ENCODE data around the gene AFG1L. TPM values are rescaled to one million over a fixed set of nuclear protein-coding genes. Genes with fewer than 3 reads are reported as not detected.
"Not testable (repeated sequence)": the region's sequence is repeated elsewhere in the genome, so short reads cannot be mapped to it uniquely, and the experiment has no call there.

Gene AFG1L
- total RNA-seq, 1 donor from 2014 or later = 9.3 TPM

DNA sequence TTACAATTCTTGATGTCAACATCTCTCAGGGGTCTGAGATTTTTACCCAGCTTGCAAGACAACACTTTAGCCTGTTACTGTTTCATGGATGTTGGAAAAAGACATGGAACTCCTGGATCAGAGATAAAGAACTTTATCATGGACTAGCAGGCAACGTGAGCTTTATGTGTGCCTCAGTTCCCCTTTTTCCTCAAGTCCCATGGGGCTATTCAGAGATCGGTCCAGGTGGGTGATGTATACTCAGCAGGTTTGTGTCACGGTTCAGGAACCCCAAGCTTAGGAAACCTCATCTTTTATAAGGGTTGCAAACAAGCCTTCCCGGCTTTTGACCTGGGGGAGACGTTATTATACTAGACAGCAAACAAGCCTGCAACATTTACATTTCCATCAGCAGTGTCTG lies 15.0 kb downstream of the AFG1L start:
- no peak overlapping the region for H3K4me3 Mint-ChIP-seq
- H3K4me1 Mint-ChIP-seq = no peaks in the 10 kb centered on the region
- no peak overlapping the region for H3K27ac Mint-ChIP-seq
- peaks cover 3% of the 10 kb centered on the region for H3K36me3 Mint-ChIP-seq
- no peak for DNase-seq (ENCODE audit: low spot score in 2 of 2, unreplicated experiment in 2 of 2)
- H3K27me3 Mint-ChIP-seq (ENCODE audit: low read depth) = no peaks in the 10 kb centered on the region
- H3K9me3 Mint-ChIP-seq = no peaks in the 10 kb centered on the region
- TF ChIP-seq, protein P1, sequence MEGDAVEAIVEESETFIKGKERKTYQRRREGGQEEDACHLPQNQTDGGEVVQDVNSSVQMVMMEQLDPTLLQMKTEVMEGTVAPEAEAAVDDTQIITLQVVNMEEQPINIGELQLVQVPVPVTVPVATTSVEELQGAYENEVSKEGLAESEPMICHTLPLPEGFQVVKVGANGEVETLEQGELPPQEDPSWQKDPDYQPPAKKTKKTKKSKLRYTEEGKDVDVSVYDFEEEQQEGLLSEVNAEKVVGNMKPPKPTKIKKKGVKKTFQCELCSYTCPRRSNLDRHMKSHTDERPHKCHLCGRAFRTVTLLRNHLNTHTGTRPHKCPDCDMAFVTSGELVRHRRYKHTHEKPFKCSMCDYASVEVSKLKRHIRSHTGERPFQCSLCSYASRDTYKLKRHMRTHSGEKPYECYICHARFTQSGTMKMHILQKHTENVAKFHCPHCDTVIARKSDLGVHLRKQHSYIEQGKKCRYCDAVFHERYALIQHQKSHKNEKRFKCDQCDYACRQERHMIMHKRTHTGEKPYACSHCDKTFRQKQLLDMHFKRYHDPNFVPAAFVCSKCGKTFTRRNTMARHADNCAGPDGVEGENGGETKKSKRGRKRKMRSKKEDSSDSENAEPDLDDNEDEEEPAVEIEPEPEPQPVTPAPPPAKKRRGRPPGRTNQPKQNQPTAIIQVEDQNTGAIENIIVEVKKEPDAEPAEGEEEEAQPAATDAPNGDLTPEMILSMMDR (IDR thresholded peaks at IDR 0.05; ENCODE audit: unreplicated experiment) = no peak

DNA sequence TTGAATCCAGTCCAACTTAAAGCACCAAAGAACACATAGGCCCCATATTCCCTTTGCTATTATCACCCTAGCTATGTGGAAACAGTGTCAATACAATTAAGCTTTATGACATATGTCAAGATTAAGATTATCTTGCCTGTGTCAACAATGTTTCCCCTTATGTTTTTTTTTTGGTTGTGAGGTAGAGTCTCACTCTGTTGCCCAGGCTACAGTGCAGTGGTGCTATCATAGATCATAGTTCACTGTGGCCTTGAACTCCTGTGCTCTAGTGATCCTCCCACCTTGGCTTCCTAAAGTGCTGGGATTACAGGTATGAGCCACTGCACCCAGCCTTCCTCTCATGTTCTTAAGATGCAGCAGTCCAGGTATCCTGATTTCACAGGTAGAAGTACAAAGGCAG lies 17.8 kb downstream of the AFG1L start:
- H3K27ac Mint-ChIP-seq = no peak overlapping the region
- no peaks in the 10 kb centered on the region for H3K27me3 Mint-ChIP-seq (ENCODE audit: low read depth)
- no peaks in the 10 kb centered on the region for H3K4me1 Mint-ChIP-seq
- DNase-seq (ENCODE audit: low spot score in 2 of 2, unreplicated experiment in 2 of 2) = no peak
- peaks cover 5% of the 10 kb centered on the region for H3K36me3 Mint-ChIP-seq
- no peak overlapping the region for H3K4me3 Mint-ChIP-seq
- no peaks in the 10 kb centered on the region for H3K9me3 Mint-ChIP-seq
- TF ChIP-seq, protein P1 (IDR thresholded peaks at IDR 0.05; ENCODE audit: unreplicated experiment) = no peak

GRCh38 chr6:108321253-108321747 lies 26.4 kb downstream of the AFG1L start:
- DNase-seq (ENCODE audit: low spot score in 2 of 2, unreplicated experiment in 2 of 2) = no peak
- peaks cover 7% of the 10 kb centered on the region for H3K36me3 Mint-ChIP-seq
- no peak overlapping the region for H3K4me3 Mint-ChIP-seq
- peaks cover 2% of the 10 kb centered on the region for H3K4me1 Mint-ChIP-seq
- no peaks in the 10 kb centered on the region for H3K9me3 Mint-ChIP-seq
- TF ChIP-seq, protein P1 (IDR thresholded peaks at IDR 0.05; ENCODE audit: unreplicated experiment) = no peak
- H3K27me3 Mint-ChIP-seq (ENCODE audit: low read depth) = no peaks in the 10 kb centered on the region
- H3K27ac Mint-ChIP-seq = no peak overlapping the region

GRCh38 chr6:108322728-108323127 lies 27.9 kb downstream of the AFG1L start:
- TF ChIP-seq, protein P1 (IDR thresholded peaks at IDR 0.05; ENCODE audit: unreplicated experiment) = no peak
- no peak overlapping the region for H3K4me3 Mint-ChIP-seq
- H3K9me3 Mint-ChIP-seq = peaks cover 7% of the 10 kb centered on the region
- H3K36me3 Mint-ChIP-seq = peaks cover 16% of the 10 kb centered on the region
- no peak for DNase-seq (ENCODE audit: low spot score in 2 of 2, unreplicated experiment in 2 of 2)
- no peaks in the 10 kb centered on the region for H3K27me3 Mint-ChIP-seq (ENCODE audit: low read depth)
- no peak overlapping the region for H3K27ac Mint-ChIP-seq
- peaks cover 2% of the 10 kb centered on the region for H3K4me1 Mint-ChIP-seq

DNA sequence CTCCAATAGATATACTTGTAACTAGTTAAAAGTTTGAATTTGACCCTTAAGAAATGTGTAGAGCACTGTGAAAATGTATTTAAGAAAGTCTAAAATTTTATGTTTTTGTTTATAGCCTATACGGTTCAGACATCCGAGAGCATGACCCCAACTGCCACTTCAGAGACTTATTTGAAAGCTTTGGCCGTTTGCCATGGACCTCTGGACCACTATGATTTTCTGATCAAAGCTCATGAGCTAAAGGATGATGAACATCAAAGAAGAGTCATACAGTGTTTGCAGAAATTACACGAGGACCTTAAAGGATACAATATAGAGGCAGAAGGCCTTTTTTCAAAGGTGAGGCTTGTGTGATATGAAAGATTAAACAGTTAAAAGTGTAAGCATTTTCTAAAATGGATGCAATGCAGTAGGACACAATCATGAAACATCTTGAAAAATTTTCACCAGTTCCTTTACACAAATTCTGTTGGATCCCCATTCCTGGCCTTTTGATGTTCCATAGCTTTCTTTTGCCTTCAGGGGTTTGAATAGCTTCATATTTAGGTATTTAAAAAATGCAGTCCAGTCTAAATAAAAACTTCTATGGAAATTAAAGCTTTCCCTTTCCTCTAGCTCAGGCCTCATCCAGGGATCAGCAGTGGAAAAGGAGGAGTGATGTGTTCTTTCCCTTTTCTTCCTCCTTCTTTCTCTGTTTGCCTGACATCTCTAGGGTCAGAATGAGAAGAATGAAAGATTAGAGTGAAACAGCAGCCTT lies 29.0 kb downstream of the AFG1L start:
- peaks cover under 1% of the 10 kb centered on the region for H3K4me1 Mint-ChIP-seq
- H3K27me3 Mint-ChIP-seq (ENCODE audit: low read depth) = no peaks in the 10 kb centered on the region
- DNase-seq (ENCODE audit: low spot score in 2 of 2, unreplicated experiment in 2 of 2) = no peak
- no peak overlapping the region for H3K27ac Mint-ChIP-seq
- H3K9me3 Mint-ChIP-seq = peaks cover 8% of the 10 kb centered on the region
- TF ChIP-seq, protein P1 (IDR thresholded peaks at IDR 0.05; ENCODE audit: unreplicated experiment) = no peak
- H3K4me3 Mint-ChIP-seq = no peak overlapping the region
- peaks cover 23% of the 10 kb centered on the region for H3K36me3 Mint-ChIP-seq

GRCh38 chr6:108330221-108330785 lies 35.4 kb downstream of the AFG1L start:
- not testable (repeated sequence) for H3K4me3 Mint-ChIP-seq; H3K27ac Mint-ChIP-seq; H3K9me3 Mint-ChIP-seq; H3K4me1 Mint-ChIP-seq; DNase-seq (ENCODE audit: low spot score in 2 of 2, unreplicated experiment in 2 of 2); H3K27me3 Mint-ChIP-seq (ENCODE audit: low read depth)
- H3K36me3 Mint-ChIP-seq = peaks cover 23% of the 10 kb centered on the region

Data from mesothelial cell of epicardium (in vitro differentiated cells).